Endodermal cell (in vitro differentiated cells): ENCODE measurements around the gene TSGA10. TPM values are rescaled to one million over a fixed set of nuclear protein-coding genes. Genes with fewer than 3 reads are reported as not detected.
"Not testable (repeated sequence)": the region's sequence is repeated elsewhere in the genome, so short reads cannot be mapped to it uniquely, and the experiment has no call there.

Source experiments
- DNase-seq: peaks from one replicate; pipeline ENCODE4 v3.0.0-alpha.2; 2017
- H3K27ac ChIP-seq: 2 replicates; pipeline ENCODE4 v1.5.1; 2013; ENCODE audit warnings: mild to moderate bottlenecking, low read depth, low read length, moderate library complexity
- H3K27me3 ChIP-seq: 2 replicates; pipeline ENCODE4 v1.6.1; 2013; ENCODE audit warnings: mild to moderate bottlenecking, low read length, moderate library complexity; ENCODE audit not compliant: insufficient read depth, control insufficient read depth, poor library complexity, severe bottlenecking
- H3K36me3 ChIP-seq: 2 replicates; pipeline ENCODE4 v1.7.0; 2013; ENCODE audit warnings: mild to moderate bottlenecking, low read length, moderate library complexity; ENCODE audit not compliant: control insufficient read depth, insufficient read depth
- H3K4me1 ChIP-seq: one replicate; pipeline ENCODE4 v1.7.0; 2013; ENCODE audit warnings: low read length; ENCODE audit not compliant: control insufficient read depth, insufficient read depth
- H3K4me3 ChIP-seq: 2 replicates; pipeline ENCODE4 v1.5.1; 2013; ENCODE audit warnings: mild to moderate bottlenecking, low read length, moderate library complexity
- H3K9ac ChIP-seq: 2 replicates; pipeline ENCODE4 v1.6.1; 2013; ENCODE audit warnings: mild to moderate bottlenecking, low read length, moderate library complexity; ENCODE audit not compliant: poor library complexity, severe bottlenecking; ENCODE audit errors: extremely low read depth
- H3K9me3 ChIP-seq: 2 replicates; pipeline ENCODE4 v1.6.1; 2013; ENCODE audit warnings: mild to moderate bottlenecking, low read length, moderate library complexity; ENCODE audit not compliant: control insufficient read depth
- H3K27ac Mint-ChIP-seq: 2 replicates; pipeline ENCODE4 v1.8.0; 2020; ENCODE audit warnings: mixed read lengths
- H3K27me3 Mint-ChIP-seq: 2 replicates; pipeline ENCODE4 v1.8.0; 2021; ENCODE audit warnings: mild to moderate bottlenecking, mixed read lengths; ENCODE audit not compliant: insufficient read depth
- H3K36me3 Mint-ChIP-seq: 2 replicates; pipeline ENCODE4 v1.8.0; 2020; ENCODE audit warnings: low read depth, mixed read lengths
- H3K4me1 Mint-ChIP-seq: 2 replicates; pipeline ENCODE4 v1.8.0; 2020; ENCODE audit warnings: mixed read lengths
- H3K4me3 Mint-ChIP-seq: 2 replicates; pipeline ENCODE4 v1.8.0; 2020; ENCODE audit warnings: mild to moderate bottlenecking, moderate library complexity, mixed read lengths
- H3K9me3 Mint-ChIP-seq: 2 replicates; pipeline ENCODE4 v1.8.0; 2020; ENCODE audit warnings: mild to moderate bottlenecking, mixed read lengths
- WGBS, 2 experiments: methylation state at CpG; one replicate each; pipeline versions ENCODE4 v1.1.5 to v1.1.7; 2013; ENCODE audit warnings: missing lambda C conversion rate in 2 of 2, mixed read lengths in 1 of 2; ENCODE audit not compliant: insufficient coverage in 1 of 2, insufficient read length in 1 of 2; 5-methylcytosine and 5-hydroxymethylcytosine counted together
- total RNA-seq, 2 donors: library from RNA; stranded (reverse); fragmentation: NEBNext Ultra II Directional in 1 of 2; extraction: Animal tissue kit (Norgen Biotek cat#: 25700) in 1 of 2; gene quantifications; 2 replicates in 1 of 2; 3 replicates in 1 of 2; pipeline ENCODE4 v1.2.1, GENCODE V29; 2021
- TF ChIP-seq, protein P1 (sequence below): fragments of 200-600 bp; sonication (generic); conservative IDR thresholded peaks from 2 replicates; pipeline ENCODE4 v1.5.0; 2021; ENCODE audit warnings: antibody characterized with exemption, mild to moderate bottlenecking

TSGA10 gene
- total RNA-seq, 2 donors from 2014 or later, result 7.8 to 12.4 TPM

DNA sequence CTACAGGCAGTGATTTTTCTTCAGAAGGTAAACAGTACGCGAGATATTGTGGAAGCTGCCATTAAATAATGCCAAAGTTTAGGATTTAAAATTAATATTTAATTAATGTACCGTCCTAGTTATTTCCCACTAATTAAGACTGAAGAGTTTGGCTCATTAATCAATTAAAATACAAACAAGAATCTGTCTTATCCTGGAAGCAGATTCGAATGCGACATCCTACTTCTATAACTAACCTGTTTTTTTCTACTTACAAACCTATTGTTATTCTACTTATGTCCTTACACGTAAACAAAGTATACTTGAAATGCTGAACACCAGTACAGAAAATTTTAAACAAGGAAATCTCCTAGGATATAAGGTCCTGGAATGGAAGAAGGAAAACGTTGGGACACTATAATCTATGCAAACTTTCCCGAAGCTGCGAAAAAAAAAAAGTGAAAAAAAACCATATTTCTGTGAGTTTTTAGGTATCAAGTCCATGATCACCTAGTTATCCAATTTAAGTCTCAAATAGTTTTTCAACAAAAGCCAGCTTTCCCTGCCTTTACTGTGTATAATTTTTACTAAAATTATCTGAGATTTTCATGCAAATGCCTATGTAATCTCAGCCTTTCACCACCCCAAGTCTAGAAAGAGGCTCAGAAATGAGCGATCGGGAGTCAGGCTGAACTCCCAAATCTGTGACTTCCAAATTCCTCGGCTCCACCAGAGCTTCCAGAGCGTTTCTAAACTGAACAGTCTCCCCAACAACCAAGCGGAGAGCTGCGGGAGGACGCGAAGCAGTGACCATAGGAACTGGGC lies 14.5 kb downstream of the TSGA10 start:
- Mint-ChIP-seq H3K27me3 (peaks cover 8% of the 10 kb centered on the region), H3K36me3 (peaks cover 14% of the 10 kb centered on the region), H3K9me3 (peaks cover 32% of the 10 kb centered on the region), H3K4me3 (peak overlapping the region; percentile 92), H3K27ac (peak overlapping the region; percentile 94), H3K4me1 (peaks cover 8% of the 10 kb centered on the region)
- Histone ChIP-seq H3K4me1 (no peaks in the 10 kb centered on the region), H3K9me3 (peaks cover 26% of the 10 kb centered on the region), H3K27me3 (no peaks in the 10 kb centered on the region), H3K27ac (no peak overlapping the region), H3K36me3 (no peaks in the 10 kb centered on the region), H3K4me3 (peak overlapping the region; percentile 92), H3K9ac (peak overlapping the region; percentile 28)
- 25 to 31% methylated on average over 4 to 17 of the region's 17 CpGs for WGBS, 2 experiments
- TF ChIP-seq, protein P1, sequence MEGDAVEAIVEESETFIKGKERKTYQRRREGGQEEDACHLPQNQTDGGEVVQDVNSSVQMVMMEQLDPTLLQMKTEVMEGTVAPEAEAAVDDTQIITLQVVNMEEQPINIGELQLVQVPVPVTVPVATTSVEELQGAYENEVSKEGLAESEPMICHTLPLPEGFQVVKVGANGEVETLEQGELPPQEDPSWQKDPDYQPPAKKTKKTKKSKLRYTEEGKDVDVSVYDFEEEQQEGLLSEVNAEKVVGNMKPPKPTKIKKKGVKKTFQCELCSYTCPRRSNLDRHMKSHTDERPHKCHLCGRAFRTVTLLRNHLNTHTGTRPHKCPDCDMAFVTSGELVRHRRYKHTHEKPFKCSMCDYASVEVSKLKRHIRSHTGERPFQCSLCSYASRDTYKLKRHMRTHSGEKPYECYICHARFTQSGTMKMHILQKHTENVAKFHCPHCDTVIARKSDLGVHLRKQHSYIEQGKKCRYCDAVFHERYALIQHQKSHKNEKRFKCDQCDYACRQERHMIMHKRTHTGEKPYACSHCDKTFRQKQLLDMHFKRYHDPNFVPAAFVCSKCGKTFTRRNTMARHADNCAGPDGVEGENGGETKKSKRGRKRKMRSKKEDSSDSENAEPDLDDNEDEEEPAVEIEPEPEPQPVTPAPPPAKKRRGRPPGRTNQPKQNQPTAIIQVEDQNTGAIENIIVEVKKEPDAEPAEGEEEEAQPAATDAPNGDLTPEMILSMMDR, result no peak
- no peak for DNase-seq

DNA sequence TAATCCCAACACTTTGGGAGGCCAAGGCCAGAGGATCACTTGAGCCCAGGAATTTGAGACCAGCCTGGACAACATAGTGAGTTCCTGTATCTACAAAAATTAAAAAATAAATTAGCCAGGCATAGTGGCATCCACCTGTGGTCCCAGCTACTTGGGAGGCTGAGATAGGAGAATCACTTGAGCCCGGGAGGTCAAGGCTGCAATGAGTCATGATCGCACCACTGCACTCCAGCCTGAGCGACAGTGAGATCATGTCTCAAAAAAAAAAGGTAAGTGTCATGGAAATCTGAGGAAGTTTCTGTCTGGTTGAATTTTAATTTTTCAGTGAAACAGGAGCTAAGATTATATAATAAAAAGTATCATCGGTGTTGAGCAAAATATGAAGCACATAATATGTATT lies 15.7 kb downstream of the TSGA10 start:
- no peak overlapping the region for H3K27ac ChIP-seq
- no peak overlapping the region for H3K4me3 ChIP-seq
- TF ChIP-seq, protein P1, result no peak
- H3K4me3 Mint-ChIP-seq, result no peak overlapping the region
- H3K27ac Mint-ChIP-seq, result no peak overlapping the region
- H3K27me3 ChIP-seq, result no peaks in the 10 kb centered on the region
- H3K9me3 Mint-ChIP-seq, result peaks cover 44% of the 10 kb centered on the region
- peaks cover 24% of the 10 kb centered on the region for H3K36me3 Mint-ChIP-seq
- no peak for DNase-seq
- no peaks in the 10 kb centered on the region for H3K4me1 ChIP-seq
- H3K9me3 ChIP-seq, result peaks cover 39% of the 10 kb centered on the region
- no peak overlapping the region for H3K9ac ChIP-seq
- peaks cover 8% of the 10 kb centered on the region for H3K4me1 Mint-ChIP-seq
- H3K27me3 Mint-ChIP-seq, result peaks cover 8% of the 10 kb centered on the region
- H3K36me3 ChIP-seq, result no peaks in the 10 kb centered on the region
- 72 to 95% methylated on average over 3 to 4 of the region's 4 CpGs for WGBS, 2 experiments

DNA sequence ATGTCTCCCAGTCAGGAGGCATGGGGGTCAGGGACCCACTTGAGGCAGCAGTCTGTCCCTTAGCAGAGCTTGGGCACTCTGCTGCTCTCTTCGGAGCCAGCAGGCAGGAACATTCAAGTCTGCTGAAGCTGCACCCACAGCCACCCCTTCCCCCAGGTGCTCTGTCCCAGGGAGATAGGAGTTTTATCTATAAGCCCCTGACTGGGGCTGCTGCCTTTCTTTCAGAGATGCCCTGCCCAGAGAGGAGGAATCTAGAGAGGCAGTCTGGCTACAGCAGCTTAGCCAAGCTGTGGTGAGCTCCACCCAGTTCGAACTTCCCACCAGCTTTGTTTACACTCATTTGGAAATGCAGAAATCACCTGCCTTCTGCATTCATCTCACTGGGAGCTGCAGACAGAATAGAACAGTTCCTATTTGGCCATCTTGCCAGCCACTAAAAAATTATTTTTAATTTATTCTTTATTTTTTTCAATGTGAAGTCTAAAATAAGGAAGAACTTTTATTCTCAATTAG lies 19.6 kb downstream of the TSGA10 start:
- 96 to 100% methylated on average over 1 to 2 of the region's 2 CpGs for WGBS, 2 experiments
- H3K27me3 ChIP-seq, H3K4me3 Mint-ChIP-seq, H3K4me1 ChIP-seq, H3K4me1 Mint-ChIP-seq, H3K36me3 ChIP-seq, H3K27ac ChIP-seq, H3K4me3 ChIP-seq, DNase-seq, H3K9ac ChIP-seq, H3K27ac Mint-ChIP-seq: not testable (repeated sequence)
- peaks cover 27% of the 10 kb centered on the region for H3K27me3 Mint-ChIP-seq
- peaks cover 83% of the 10 kb centered on the region for H3K9me3 Mint-ChIP-seq
- peaks cover 40% of the 10 kb centered on the region for H3K36me3 Mint-ChIP-seq
- H3K9me3 ChIP-seq, result peaks cover 66% of the 10 kb centered on the region
